OCI-LY1 (cell line): ENCODE results near the gene CARMIL1.

ENCODE experiments used
- H2AFZ ChIP-seq: fragments of 200-600 bp; sonication (generic), shearing (Covaris generic); 2 replicates; pipeline ENCODE4 v1.6.0; 2014; ENCODE audit warnings: antibody characterized with exemption, mild to moderate bottlenecking, low read length
- H3F3A ChIP-seq: fragments of 200-600 bp; sonication (generic), shearing (Covaris generic); 2 replicates; pipeline ENCODE4 v1.6.0; 2014; ENCODE audit warnings: mild to moderate bottlenecking, antibody characterized with exemption, low read length, moderate library complexity; ENCODE audit not compliant: insufficient read depth
- H3K27ac ChIP-seq: fragments of 200-600 bp; sonication (generic); 2 replicates; pipeline ENCODE4 v1.5.1; 2014; ENCODE audit warnings: low read length, mixed run types, mild to moderate bottlenecking, low read depth; ENCODE audit not compliant: poor library complexity, severe bottlenecking
- H3K27me3 ChIP-seq: fragments of 200-600 bp; sonication (generic); 2 replicates; pipeline ENCODE4 v1.6.0; 2014; ENCODE audit warnings: antibody characterized with exemption, mild to moderate bottlenecking, low read length, moderate library complexity; ENCODE audit not compliant: insufficient read depth
- H3K36me3 ChIP-seq: fragments of 200-600 bp; sonication (generic); 2 replicates; pipeline ENCODE4 v1.6.1; 2014; ENCODE audit warnings: mild to moderate bottlenecking, antibody characterized with exemption, low read length, moderate library complexity, mixed read lengths; ENCODE audit not compliant: insufficient read depth
- H3K4me1 ChIP-seq: fragments of 200-600 bp; sonication (generic); 2 replicates; pipeline ENCODE4 v1.5.1; 2014; ENCODE audit warnings: mild to moderate bottlenecking, low read length, moderate library complexity; ENCODE audit not compliant: insufficient read depth, severe bottlenecking
- H3K4me2 ChIP-seq: fragments of 200-600 bp; sonication (generic), shearing (Covaris generic); 2 replicates; pipeline ENCODE4 v1.6.1; 2014; ENCODE audit warnings: low read length
- H3K4me3 ChIP-seq: fragments of 200-600 bp; sonication (generic); 2 replicates; pipeline ENCODE4 v1.5.1; 2014; ENCODE audit warnings: low read length, low read depth, mild to moderate bottlenecking, mixed read lengths; ENCODE audit not compliant: poor library complexity, severe bottlenecking
- H3K79me2 ChIP-seq: fragments of 200-600 bp; shearing (Covaris generic); 2 replicates; pipeline ENCODE4 v1.6.1; 2016; ENCODE audit warnings: mixed run types, low read length, mixed read lengths; ENCODE audit not compliant: insufficient read depth
- H3K9ac ChIP-seq: fragments of 200-600 bp; sonication (generic), shearing (Covaris generic); 2 replicates; pipeline ENCODE4 v1.6.1; 2014; ENCODE audit warnings: mild to moderate bottlenecking, low read length, mixed read lengths
- H3K9me2 ChIP-seq: fragments of 200-600 bp; sonication (generic), shearing (Covaris generic); 2 replicates; pipeline ENCODE4 v1.6.1; 2014; ENCODE audit warnings: low read depth, mild to moderate bottlenecking, low read length, mixed read lengths
- H3K9me3 ChIP-seq: fragments of 200-600 bp; shearing (Covaris generic); 2 replicates; pipeline ENCODE4 v1.6.1; 2014; ENCODE audit warnings: low read length, mixed read lengths
- H4K20me1 ChIP-seq: fragments of 200-600 bp; sonication (generic), shearing (Covaris generic); 2 replicates; pipeline ENCODE4 v1.6.0; 2016; ENCODE audit warnings: mild to moderate bottlenecking, low read length; ENCODE audit not compliant: insufficient read depth
- CTCF ChIP-seq: fragments of 200-600 bp; sonication (generic), shearing (Covaris generic); IDR thresholded peaks from 2 replicates; pipeline ENCODE4 v1.5.1; 2017; ENCODE audit warnings: mild to moderate bottlenecking, antibody characterized with exemption, low read length, moderate library complexity, mixed read lengths
- EZH2 ChIP-seq: fragments of 200-600 bp; sonication (generic), shearing (Covaris generic); IDR thresholded peaks from 2 replicates; pipeline ENCODE4 v1.8.0; 2017; ENCODE audit warnings: borderline replicate concordance, mixed run types, mild to moderate bottlenecking, antibody characterized with exemption, low read length, moderate library complexity, mixed read lengths

CARMIL1 gene

DNA sequence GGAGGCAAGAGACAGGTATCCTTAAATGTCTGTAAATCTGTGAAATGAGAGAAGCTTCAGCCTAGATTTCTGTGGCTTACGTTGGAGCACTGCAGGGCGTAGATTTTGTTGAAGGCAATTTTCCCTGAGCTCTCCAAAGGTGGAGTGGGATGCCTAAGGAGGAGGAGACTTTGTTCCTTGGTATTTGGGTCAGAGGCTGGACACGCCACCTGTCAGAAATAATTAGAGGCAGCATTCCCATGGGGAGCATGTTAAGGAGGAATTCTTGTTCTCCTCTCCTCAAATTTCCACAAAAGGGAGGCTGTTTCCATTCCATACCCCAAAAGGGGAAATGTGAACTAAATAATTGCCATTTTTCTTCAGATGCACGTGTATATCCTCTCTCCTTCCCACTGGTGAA lies 361.7 kb downstream of the CARMIL1 start:
- Histone ChIP-seq H3K36me3 (no peaks in the 10 kb centered on the region), H3K9me3 (no peaks in the 10 kb centered on the region), H3K9me2 (no peaks in the 10 kb centered on the region), H3K4me3 (no peak overlapping the region), H3K4me2 (no peak overlapping the region), H3K79me2 (no peaks in the 10 kb centered on the region), H2AFZ (no peak overlapping the region), H3K9ac (no peak overlapping the region), H3K27ac (no peak overlapping the region), H3K4me1 (no peaks in the 10 kb centered on the region), H3F3A (no peaks in the 10 kb centered on the region), H3K27me3 (no peaks in the 10 kb centered on the region), H4K20me1 (no peaks in the 10 kb centered on the region)
- TF ChIP-seq CTCF, result no peak
- TF ChIP-seq EZH2, result no peak

DNA sequence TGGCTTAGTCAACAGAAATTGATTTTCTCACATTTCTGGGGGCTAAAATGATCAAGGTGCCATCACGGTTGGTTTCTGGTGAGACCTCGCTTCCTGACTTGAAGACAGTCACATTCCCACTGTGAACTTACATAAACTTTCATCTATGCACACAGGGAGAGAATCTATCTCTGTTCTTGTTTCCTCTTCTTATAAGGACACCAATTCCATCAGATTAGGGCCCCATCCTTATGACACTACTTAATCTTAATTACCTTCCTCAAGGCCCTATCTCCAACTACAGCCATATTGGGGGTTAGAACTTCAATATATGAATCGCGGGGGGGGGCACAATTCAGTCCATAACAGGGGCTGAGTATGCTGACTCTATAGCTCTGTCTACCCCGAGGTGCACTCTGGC lies 362.2 kb downstream of the CARMIL1 start:
- H3K36me3 ChIP-seq, result no peaks in the 10 kb centered on the region
- H3K9me2 ChIP-seq, result no peaks in the 10 kb centered on the region
- no peaks in the 10 kb centered on the region for H3K9me3 ChIP-seq
- H3K9ac ChIP-seq, result no peak overlapping the region
- no peak overlapping the region for H2AFZ ChIP-seq
- H3K79me2 ChIP-seq, result no peaks in the 10 kb centered on the region
- H3K4me2 ChIP-seq, result no peak overlapping the region
- H3K27ac ChIP-seq, result no peak overlapping the region
- no peaks in the 10 kb centered on the region for H3F3A ChIP-seq
- TF ChIP-seq EZH2, result no peak
- no peak for TF ChIP-seq CTCF
- no peaks in the 10 kb centered on the region for H4K20me1 ChIP-seq
- no peaks in the 10 kb centered on the region for H3K27me3 ChIP-seq
- no peaks in the 10 kb centered on the region for H3K4me1 ChIP-seq
- no peak overlapping the region for H3K4me3 ChIP-seq

DNA sequence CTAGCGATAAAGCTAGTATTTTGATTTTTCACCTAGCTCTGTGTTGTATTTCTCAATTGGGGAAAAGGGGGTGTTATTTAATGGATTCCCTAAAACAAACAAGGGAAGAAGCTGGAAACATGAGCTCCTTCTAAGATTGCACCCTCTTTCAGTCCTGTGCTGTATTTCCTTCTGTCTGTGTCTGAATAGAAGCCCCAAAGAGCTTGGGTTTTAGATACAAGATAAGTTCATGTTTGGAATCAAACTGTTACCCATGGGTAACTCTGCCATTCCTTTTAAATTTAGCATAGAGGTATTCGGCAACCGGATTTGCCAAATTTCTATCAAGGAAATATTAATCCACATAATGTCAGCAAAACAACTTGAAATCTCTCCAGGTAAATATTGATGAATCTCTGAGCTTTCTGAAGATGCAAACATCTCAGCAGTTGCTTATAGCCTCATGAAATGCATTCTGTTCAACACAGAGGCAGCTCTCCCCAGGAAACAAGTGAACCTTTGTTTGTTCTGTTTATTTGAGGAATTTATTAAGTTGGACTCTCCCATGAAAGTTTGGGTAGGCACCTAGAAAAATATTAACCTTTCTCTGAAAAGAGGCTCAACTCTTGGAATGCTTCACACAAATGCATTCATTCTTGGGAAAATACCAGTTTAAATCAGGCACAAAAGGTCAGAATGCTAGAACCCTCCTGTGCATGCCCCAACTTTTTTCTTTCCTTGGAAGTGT lies 362.9 kb downstream of the CARMIL1 start:
- TF ChIP-seq EZH2 (no peak), CTCF (no peak)
- Histone ChIP-seq H3K9me3 (no peaks in the 10 kb centered on the region), H3F3A (no peaks in the 10 kb centered on the region), H3K4me1 (no peaks in the 10 kb centered on the region), H3K79me2 (no peaks in the 10 kb centered on the region), H3K4me2 (no peak overlapping the region), H3K9me2 (no peaks in the 10 kb centered on the region), H2AFZ (no peak overlapping the region), H3K27ac (no peak overlapping the region), H4K20me1 (no peaks in the 10 kb centered on the region), H3K27me3 (no peaks in the 10 kb centered on the region), H3K4me3 (no peak overlapping the region), H3K36me3 (no peaks in the 10 kb centered on the region), H3K9ac (no peak overlapping the region)
